Keratinocyte (primary cell): ENCODE data around the gene PKD1.
"Not testable (repeated sequence)": the region's sequence is repeated elsewhere in the genome, so short reads cannot be mapped to it uniquely, and the experiment has no call there.

Experiments
- EZH2 ChIP-seq: IDR thresholded peaks from one replicate; pipeline ENCODE4 v1.6.1; 2012; ENCODE audit warnings: inconsistent platforms, mild to moderate bottlenecking, low read length, moderate library complexity
- TF ChIP-seq, protein P1 (sequence below), 3 experiments: IDR thresholded peaks in 1 of 3; conservative IDR thresholded peaks in 1 of 3; optimal IDR thresholded peaks in 1 of 3; 2 replicates in 2 of 3; 3 replicates in 1 of 3; pipeline versions ENCODE3 to v1.5.1; 2011; ENCODE audit warnings: low read length in 3 of 3, mild to moderate bottlenecking in 3 of 3, moderate library complexity in 2 of 3, control low read depth in 1 of 3, inconsistent platforms in 1 of 3; ENCODE audit not compliant: insufficient read depth in 2 of 3; ENCODE audit errors: extremely low read depth in 1 of 3

DNA sequence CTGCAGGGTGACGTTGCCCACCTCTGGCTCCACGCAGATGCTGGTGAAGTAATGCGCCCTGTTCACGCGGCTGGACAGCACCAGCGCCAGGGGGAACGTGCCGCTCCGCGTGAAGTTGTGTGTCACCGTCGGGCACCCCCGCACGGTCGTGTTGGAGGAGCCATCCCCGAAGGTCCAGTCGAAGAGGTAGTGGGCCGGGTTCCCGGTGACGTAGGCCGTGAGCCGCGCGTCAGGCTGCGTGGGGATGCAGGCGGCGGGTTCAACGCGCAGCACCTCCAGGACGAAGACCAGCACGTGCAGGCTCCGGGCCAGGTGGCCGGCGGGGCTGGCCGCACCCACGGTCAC, 24.7 kb downstream of the PKD1 start:
- TF ChIP-seq, protein P1, sequence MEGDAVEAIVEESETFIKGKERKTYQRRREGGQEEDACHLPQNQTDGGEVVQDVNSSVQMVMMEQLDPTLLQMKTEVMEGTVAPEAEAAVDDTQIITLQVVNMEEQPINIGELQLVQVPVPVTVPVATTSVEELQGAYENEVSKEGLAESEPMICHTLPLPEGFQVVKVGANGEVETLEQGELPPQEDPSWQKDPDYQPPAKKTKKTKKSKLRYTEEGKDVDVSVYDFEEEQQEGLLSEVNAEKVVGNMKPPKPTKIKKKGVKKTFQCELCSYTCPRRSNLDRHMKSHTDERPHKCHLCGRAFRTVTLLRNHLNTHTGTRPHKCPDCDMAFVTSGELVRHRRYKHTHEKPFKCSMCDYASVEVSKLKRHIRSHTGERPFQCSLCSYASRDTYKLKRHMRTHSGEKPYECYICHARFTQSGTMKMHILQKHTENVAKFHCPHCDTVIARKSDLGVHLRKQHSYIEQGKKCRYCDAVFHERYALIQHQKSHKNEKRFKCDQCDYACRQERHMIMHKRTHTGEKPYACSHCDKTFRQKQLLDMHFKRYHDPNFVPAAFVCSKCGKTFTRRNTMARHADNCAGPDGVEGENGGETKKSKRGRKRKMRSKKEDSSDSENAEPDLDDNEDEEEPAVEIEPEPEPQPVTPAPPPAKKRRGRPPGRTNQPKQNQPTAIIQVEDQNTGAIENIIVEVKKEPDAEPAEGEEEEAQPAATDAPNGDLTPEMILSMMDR (optimal IDR thresholded peaks at IDR 0.05 in 1 of 3, IDR thresholded peaks at IDR 0.05 in 1 of 3, conservative IDR thresholded peaks at IDR 0.05 in 1 of 3; ENCODE audit: extremely low read depth in 1 of 3, insufficient read depth in 2 of 3, low read length in 3 of 3), result not testable (repeated sequence)
- not testable (repeated sequence) for TF ChIP-seq EZH2
